ENCODE measurements around the gene TMIE. TPM values are rescaled to one million over a fixed set of nuclear protein-coding genes. Genes with fewer than 3 reads are reported as not detected.
"Not testable (repeated sequence)": the region's sequence is repeated elsewhere in the genome, so short reads cannot be mapped to it uniquely, and the experiment has no call there.

TMIE gene
- total and polyA plus RNA-seq, 7 donors = 0.63 to 1.8 (median 1.3) TPM; not detected in 3

- Histone ChIP-seq H3K36me3 (no peaks in the 10 kb centered on the region), H3K27ac (peak overlapping the region in 1 of 4 donors; percentile 14), H3K27me3 (peaks cover 0 to 18% (median 14%) of the 10 kb centered on the region in 3 donors), H3K4me3 (peak overlapping the region in 3 of 4 donors; percentile 23 to 51 (median 49)), H3K9me3 (no peaks in the 10 kb centered on the region), H3K4me1 (peaks cover 0 to 39% (median 32%) of the 10 kb centered on the region in 4 donors)
- TF ChIP-seq POLR2AphosphoS5 (IDR thresholded peaks at IDR 0.05) (no peak), EP300 (IDR thresholded peaks at IDR 0.05) (no peak), CTCF (IDR thresholded peaks at IDR 0.05) (no peak)
- 31 to 60% methylated on average over 4 of the region's 4 CpGs for WGBS, 2 donors
- no peak for DNase-seq
- intact Hi-C loops (cut with DNase I) = no loop called here
Observed at GRCh38 chr3:46700772-46701171, 420 bp upstream of the TMIE start.

DNA sequence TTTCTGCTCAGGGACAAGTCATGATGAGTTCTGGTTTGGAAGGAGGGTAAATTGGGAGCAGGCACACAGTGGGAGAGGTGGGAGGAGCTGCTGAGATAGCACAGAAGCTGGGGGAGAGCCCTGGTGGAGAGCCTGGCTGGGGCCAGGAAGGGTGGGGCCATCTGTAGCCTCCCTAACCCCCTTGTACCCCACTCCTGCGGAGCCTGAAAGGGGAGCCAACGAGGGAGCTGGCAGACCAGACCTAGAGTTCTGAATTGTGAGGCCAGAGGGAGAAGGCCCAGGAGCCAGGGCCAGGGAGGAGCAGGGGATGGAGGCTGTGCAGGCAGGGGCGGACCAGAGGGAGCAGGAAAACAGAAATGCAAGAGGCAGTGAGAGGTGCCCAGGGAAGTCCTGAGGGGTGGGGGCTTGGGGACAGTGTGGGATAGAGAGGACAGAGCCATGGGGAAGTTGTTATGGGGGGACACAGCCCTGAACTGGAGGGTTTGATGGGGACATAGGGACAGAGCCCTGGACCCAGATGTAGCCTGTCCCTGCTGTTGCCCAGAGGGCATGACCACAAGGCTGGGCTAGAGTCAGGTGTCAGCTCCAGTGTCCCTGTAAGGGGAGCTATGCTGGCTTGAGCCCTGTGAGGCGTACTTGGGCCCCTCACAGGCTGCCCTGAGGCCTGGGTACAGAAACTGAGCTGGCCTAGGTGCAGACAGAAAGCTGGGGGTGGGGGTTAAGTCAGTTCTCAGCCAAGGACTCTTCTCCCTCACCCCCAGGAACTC, 1.2 kb downstream of the TMIE start:
- 73 to 95% methylated on average over 4 of the region's 4 CpGs for WGBS, 2 donors
- Histone ChIP-seq H3K4me3 (no peak overlapping the region), H3K27me3 (peaks cover 0 to 18% (median 14%) of the 10 kb centered on the region in 3 donors), H3K4me1 (peaks cover 0 to 25% (median 17%) of the 10 kb centered on the region in 4 donors), H3K9me3 (no peaks in the 10 kb centered on the region), H3K36me3 (no peaks in the 10 kb centered on the region), H3K27ac (no peak overlapping the region)
- TF ChIP-seq CTCF (IDR thresholded peaks at IDR 0.05) = no peak
- TF ChIP-seq POLR2AphosphoS5 (IDR thresholded peaks at IDR 0.05) = no peak
- TF ChIP-seq EP300 (IDR thresholded peaks at IDR 0.05) = no peak
- TF ChIP-seq POLR2A (IDR thresholded peaks at IDR 0.05) = no peak
- intact Hi-C loops (cut with DNase I) = no loop called here
- DNase-seq = no peak

DNA sequence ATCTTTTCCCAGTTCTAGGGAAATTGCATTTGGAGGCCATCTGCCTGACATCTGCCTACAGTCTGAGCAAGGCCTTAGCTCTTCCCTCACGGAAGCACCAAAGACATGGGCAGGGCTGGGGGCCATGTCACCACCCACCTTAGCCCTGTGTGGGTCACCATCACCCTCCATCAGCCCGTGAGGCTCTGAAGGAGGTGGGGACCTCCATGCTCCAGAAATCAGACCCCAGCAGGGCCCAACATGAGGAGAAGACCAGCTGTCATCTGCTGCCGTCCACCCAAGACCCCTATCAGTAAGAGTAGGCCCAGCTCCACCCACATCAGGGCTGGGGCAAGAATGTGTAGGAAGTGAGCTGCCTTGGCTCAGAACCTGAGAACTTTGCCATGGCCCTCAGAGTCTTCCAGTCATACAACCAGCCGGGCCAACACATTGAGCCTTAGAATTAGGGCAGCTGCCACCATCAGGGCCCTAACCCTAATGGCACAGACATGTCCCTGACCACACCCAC, 1.9 kb downstream of the TMIE start:
- intact Hi-C loops (cut with DNase I) = no loop called here
- 88 to 89% methylated on average over 4 of the region's 4 CpGs for WGBS, 2 donors
- H3K4me1 ChIP-seq = peaks cover 0 to 25% (median 17%) of the 10 kb centered on the region in 4 donors
- no peaks in the 10 kb centered on the region for H3K9me3 ChIP-seq
- no peak for DNase-seq
- H3K36me3 ChIP-seq = no peaks in the 10 kb centered on the region
- H3K27me3 ChIP-seq = peaks cover 0 to 18% (median 14%) of the 10 kb centered on the region in 3 donors
- H3K27ac ChIP-seq = no peak overlapping the region
- no peak overlapping the region for H3K4me3 ChIP-seq
- TF ChIP-seq CTCF (IDR thresholded peaks at IDR 0.05) (no peak), POLR2A (IDR thresholded peaks at IDR 0.05) (no peak), EP300 (IDR thresholded peaks at IDR 0.05) (no peak), POLR2AphosphoS5 (IDR thresholded peaks at IDR 0.05) (no peak)

- H3K36me3 ChIP-seq, H3K4me3 ChIP-seq, H3K9me3 ChIP-seq, H3K27ac ChIP-seq: not testable (repeated sequence)
- DNase-seq = peak; percentile 37
- H3K4me1 ChIP-seq = peaks cover 0 to 25% (median 17%) of the 10 kb centered on the region in 4 donors
- WGBS, 2 donors = 44 to 54% methylated on average over 7 of the region's 7 CpGs
- intact Hi-C loops (cut with DNase I) = loop anchor here (2.0 kb wide), 1 partner anchor 620 kb away; no protein-coding TSS in a partner anchor
- H3K27me3 ChIP-seq = peaks cover 0 to 18% (median 14%) of the 10 kb centered on the region in 3 donors
Observed at GRCh38 chr3:46704346-46704745, 3.2 kb downstream of the TMIE start.

GRCh38 chr3:46705022-46705530, 3.9 kb downstream of the TMIE start:
- peak; percentile 86 for DNase-seq
- 22 to 23% methylated on average over 4 of the region's 4 CpGs for WGBS, 2 donors
- no peaks in the 10 kb centered on the region for H3K36me3 ChIP-seq
- TF ChIP-seq POLR2AphosphoS5 (IDR thresholded peaks at IDR 0.05) = no peak
- no peak for TF ChIP-seq POLR2A (IDR thresholded peaks at IDR 0.05)
- no peak for TF ChIP-seq EP300 (IDR thresholded peaks at IDR 0.05)
- TF ChIP-seq CTCF (IDR thresholded peaks at IDR 0.05) = peak; percentile 81 to 96 (median 94)
- peaks cover 0 to 17% (median 16%) of the 10 kb centered on the region in 4 donors for H3K4me1 ChIP-seq
- no peak overlapping the region for H3K4me3 ChIP-seq
- H3K9me3 ChIP-seq = no peaks in the 10 kb centered on the region
- intact Hi-C loops (cut with DNase I) = loop anchor here (1.0 to 5.0 kb wide), 4 partner anchors 142 to 620 kb away; no protein-coding TSS in a partner anchor
- H3K27me3 ChIP-seq = peaks cover 0 to 18% (median 14%) of the 10 kb centered on the region in 3 donors
- H3K27ac ChIP-seq = no peak overlapping the region
